ENCODE measurements around the gene CEP112. TPM values are rescaled to one million over a fixed set of nuclear protein-coding genes. Genes with fewer than 3 reads are reported as not detected.

CEP112 gene
- polyA plus RNA-seq, 1 donor (not counting 4 experiments of a cell fraction or from before 2014, with no cell fraction given) = 2.6 TPM

- TF ChIP-seq EZH2 (IDR thresholded peaks at IDR 0.05; ENCODE audit: low read length) (no peak), CTCF (optimal IDR thresholded peaks at IDR 0.05 in 1 of 3, IDR thresholded peaks at IDR 0.05 in 1 of 3, conservative IDR thresholded peaks at IDR 0.05 in 1 of 3; ENCODE audit: extremely low read depth in 1 of 3, insufficient read depth in 2 of 3, low read length in 3 of 3) (no peak)
- Histone ChIP-seq H3K9me3 (ENCODE audit: control insufficient read depth, low read depth, low read length) (no peaks in the 10 kb centered on the region), H3K4me1 (ENCODE audit: control insufficient read depth, extremely low read depth, insufficient read depth, low read length) (no peaks in the 10 kb centered on the region), H3K27me3 (ENCODE audit: control insufficient read depth, extremely low read depth, insufficient read depth, low read length) (no peaks in the 10 kb centered on the region), H3K4me3 (ENCODE audit: control insufficient read depth in 2 of 3, extremely low read depth in 1 of 3, insufficient read depth in 2 of 3, low read depth in 1 of 3, low read length in 3 of 3) (no peak overlapping the region), H3K79me2 (ENCODE audit: control insufficient read depth, insufficient read depth, low read length) (no peaks in the 10 kb centered on the region), H3K9ac (ENCODE audit: control insufficient read depth, extremely low read depth, insufficient read depth, low read length) (no peak overlapping the region), H4K20me1 (ENCODE audit: control insufficient read depth, extremely low read depth, insufficient read depth, low read length) (no peaks in the 10 kb centered on the region), H2AFZ (ENCODE audit: control insufficient read depth, low read length) (no peak overlapping the region), H3K27ac (ENCODE audit: control insufficient read depth, insufficient read depth, low read length) (no peak overlapping the region), H3K4me2 (ENCODE audit: control insufficient read depth, extremely low read depth, insufficient read depth, low read depth, low read length) (no peak overlapping the region), H3K36me3 (ENCODE audit: control insufficient read depth in 2 of 2, extremely low read depth in 1 of 2, insufficient read depth in 2 of 2, low read length in 2 of 2) (no peaks in the 10 kb centered on the region), H3K9me1 (ENCODE audit: control insufficient read depth, extremely low read depth, insufficient read depth, low read length) (no peaks in the 10 kb centered on the region)
- DNase-seq (ENCODE audit: low read depth, low spot score) (no peak), FAIRE-seq (no peak)
- dilution Hi-C loops (cut with MboI; ENCODE audit: extremely low pct_ligation_motif_present, low sequenced_read_pairs) = no loop called here
These were observed 7.5 kb downstream of the CEP112 start for GRCh38 chr17:66184392-66184791.

GRCh38 chr17:66183529-66183928 is 8.4 kb downstream of the CEP112 start:
- DNase-seq (ENCODE audit: low read depth, low spot score) = no peak
- no peaks in the 10 kb centered on the region for H3K27me3 ChIP-seq (ENCODE audit: control insufficient read depth, extremely low read depth, insufficient read depth, low read length)
- dilution Hi-C loops (cut with MboI; ENCODE audit: extremely low pct_ligation_motif_present, low sequenced_read_pairs) = no loop called here
- no peaks in the 10 kb centered on the region for H3K9me3 ChIP-seq (ENCODE audit: control insufficient read depth, low read depth, low read length)
- H4K20me1 ChIP-seq (ENCODE audit: control insufficient read depth, extremely low read depth, insufficient read depth, low read length) = no peaks in the 10 kb centered on the region
- H3K4me2 ChIP-seq (ENCODE audit: control insufficient read depth, extremely low read depth, insufficient read depth, low read depth, low read length) = no peak overlapping the region
- no peak overlapping the region for H3K27ac ChIP-seq (ENCODE audit: control insufficient read depth, insufficient read depth, low read length)
- no peak overlapping the region for H2AFZ ChIP-seq (ENCODE audit: control insufficient read depth, low read length)
- no peak for FAIRE-seq
- TF ChIP-seq EZH2 (IDR thresholded peaks at IDR 0.05; ENCODE audit: low read length) (no peak), CTCF (optimal IDR thresholded peaks at IDR 0.05 in 1 of 3, IDR thresholded peaks at IDR 0.05 in 1 of 3, conservative IDR thresholded peaks at IDR 0.05 in 1 of 3; ENCODE audit: extremely low read depth in 1 of 3, insufficient read depth in 2 of 3, low read length in 3 of 3) (no peak)
- no peak overlapping the region for H3K9ac ChIP-seq (ENCODE audit: control insufficient read depth, extremely low read depth, insufficient read depth, low read length)
- H3K79me2 ChIP-seq (ENCODE audit: control insufficient read depth, insufficient read depth, low read length) = no peaks in the 10 kb centered on the region
- H3K36me3 ChIP-seq (ENCODE audit: control insufficient read depth in 2 of 2, extremely low read depth in 1 of 2, insufficient read depth in 2 of 2, low read length in 2 of 2) = no peaks in the 10 kb centered on the region
- H3K4me1 ChIP-seq (ENCODE audit: control insufficient read depth, extremely low read depth, insufficient read depth, low read length) = no peaks in the 10 kb centered on the region
- no peaks in the 10 kb centered on the region for H3K9me1 ChIP-seq (ENCODE audit: control insufficient read depth, extremely low read depth, insufficient read depth, low read length)
- no peak overlapping the region for H3K4me3 ChIP-seq (ENCODE audit: control insufficient read depth in 2 of 3, extremely low read depth in 1 of 3, insufficient read depth in 2 of 3, low read depth in 1 of 3, low read length in 3 of 3)

Data from keratinocyte (primary cell).